Measurements from ENCODE around the gene NSG1. TPM values are rescaled to one million over a fixed set of nuclear protein-coding genes. Genes with fewer than 3 reads are reported as not detected.

Gene NSG1
- total and polyA plus RNA-seq, 2 of the 13 experiments (the other 11 are each of a cell fraction or from before 2014, with no cell fraction given), result not detected

- Histone ChIP-seq H3K9me3 (ENCODE audit: low read length) (no peaks in the 10 kb centered on the region), H4K20me1 (ENCODE audit: insufficient read depth, low read length) (no peaks in the 10 kb centered on the region), H3K4me3 (replicated peaks in 1 of 3; ENCODE audit: insufficient read depth in 1 of 3, low read depth in 2 of 3, low read length in 3 of 3) (no peak overlapping the region), H3K9ac (ENCODE audit: insufficient read depth, low read depth, low read length) (no peak overlapping the region), H3K79me2 (ENCODE audit: insufficient read depth, low read length) (no peaks in the 10 kb centered on the region), H3K36me3 (replicated peaks in 1 of 2; ENCODE audit: control insufficient read depth in 1 of 2, insufficient read depth in 2 of 2, low read length in 2 of 2) (no peaks in the 10 kb centered on the region), H2AFZ (ENCODE audit: low read length) (no peak overlapping the region), H3K4me1 (ENCODE audit: insufficient read depth, low read length) (no peaks in the 10 kb centered on the region), H3K27ac (ENCODE audit: extremely low read length, insufficient read depth, low read length) (no peak overlapping the region), H3K4me2 (ENCODE audit: low read depth, low read length) (no peak overlapping the region), H3K27me3 (ENCODE audit: control insufficient read depth in 1 of 2, insufficient read depth in 2 of 2, low read length in 2 of 2) (peaks cover 20 to 97% of the 10 kb centered on the region in 2 experiments)
- intact Hi-C loops (cut with micrococcal nuclease; ENCODE audit: unreplicated experiment) (no loop called here), in situ Hi-C loops (cut with HindIII; ENCODE audit: extremely low pct_ligation_motif_present, low pct_unique_long_range_greater_than_20kb) (no loop called here)
- FAIRE-seq (no peak), ATAC-seq (no peak), DNase-seq (ENCODE audit: low spot score) (no peak)
- ChIA-PET POLR2A (no interaction called here), CTCF (ENCODE audit: low intra/inter-chr PET ratio, low total read pairs) (no interaction called here)
- TF ChIP-seq ZNF83 (CRISPR knock-in tag; IDR thresholded peaks at IDR 0.05; ENCODE audit: borderline replicate concordance) (no peak), TRIM22 (IDR thresholded peaks at IDR 0.05) (no peak), IKZF4 (CRISPR knock-in tag; IDR thresholded peaks at IDR 0.05; ENCODE audit: borderline replicate concordance, low read depth, not compliant biosample characterization) (no peak), MTF2 (CRISPR knock-in tag; IDR thresholded peaks at IDR 0.05; ENCODE audit: borderline replicate concordance) (no peak), ZBTB34 (CRISPR knock-in tag; IDR thresholded peaks at IDR 0.05) (no peak), E2F1 (CRISPR knock-in tag; IDR thresholded peaks at IDR 0.05) (no peak)
- no TSS peak for BruUV-seq (replicated peaks)
- 31% methylated on average over 16 of the region's 62 CpGs for WGBS (ENCODE audit: low lambda C conversion rate)
Measured at GRCh38 chr4:4387531-4388310, 819 bp downstream of the NSG1 start.

Data from HepG2 (cell line).